ENCODE measurements around the gene TIGIT.

DNA sequence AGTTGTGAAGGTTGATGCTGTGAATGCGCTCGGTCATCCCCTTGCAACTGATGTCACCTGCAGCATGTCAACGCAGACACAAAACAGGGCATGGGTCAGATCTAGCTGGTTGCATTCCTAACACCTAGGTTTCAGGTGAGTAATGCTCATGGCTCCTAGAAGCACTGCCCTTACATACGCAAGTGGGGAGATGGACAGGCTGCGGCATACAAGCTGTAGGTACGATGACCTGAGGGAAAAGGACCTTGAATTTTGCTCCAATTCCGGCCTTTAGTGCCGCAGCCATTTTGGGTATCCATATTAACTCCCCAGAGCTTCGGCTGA is 58.0 kb downstream of the TIGIT start:
- TF ChIP-seq, protein P1, sequence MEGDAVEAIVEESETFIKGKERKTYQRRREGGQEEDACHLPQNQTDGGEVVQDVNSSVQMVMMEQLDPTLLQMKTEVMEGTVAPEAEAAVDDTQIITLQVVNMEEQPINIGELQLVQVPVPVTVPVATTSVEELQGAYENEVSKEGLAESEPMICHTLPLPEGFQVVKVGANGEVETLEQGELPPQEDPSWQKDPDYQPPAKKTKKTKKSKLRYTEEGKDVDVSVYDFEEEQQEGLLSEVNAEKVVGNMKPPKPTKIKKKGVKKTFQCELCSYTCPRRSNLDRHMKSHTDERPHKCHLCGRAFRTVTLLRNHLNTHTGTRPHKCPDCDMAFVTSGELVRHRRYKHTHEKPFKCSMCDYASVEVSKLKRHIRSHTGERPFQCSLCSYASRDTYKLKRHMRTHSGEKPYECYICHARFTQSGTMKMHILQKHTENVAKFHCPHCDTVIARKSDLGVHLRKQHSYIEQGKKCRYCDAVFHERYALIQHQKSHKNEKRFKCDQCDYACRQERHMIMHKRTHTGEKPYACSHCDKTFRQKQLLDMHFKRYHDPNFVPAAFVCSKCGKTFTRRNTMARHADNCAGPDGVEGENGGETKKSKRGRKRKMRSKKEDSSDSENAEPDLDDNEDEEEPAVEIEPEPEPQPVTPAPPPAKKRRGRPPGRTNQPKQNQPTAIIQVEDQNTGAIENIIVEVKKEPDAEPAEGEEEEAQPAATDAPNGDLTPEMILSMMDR (IDR thresholded peaks at IDR 0.05): no peak
- TF ChIP-seq POLR2A (IDR thresholded peaks at IDR 0.05) (no peak), POLR2AphosphoS5 (IDR thresholded peaks at IDR 0.05) (no peak)
